ENCODE data around the gene DSCAM.

DSCAM gene

DNA sequence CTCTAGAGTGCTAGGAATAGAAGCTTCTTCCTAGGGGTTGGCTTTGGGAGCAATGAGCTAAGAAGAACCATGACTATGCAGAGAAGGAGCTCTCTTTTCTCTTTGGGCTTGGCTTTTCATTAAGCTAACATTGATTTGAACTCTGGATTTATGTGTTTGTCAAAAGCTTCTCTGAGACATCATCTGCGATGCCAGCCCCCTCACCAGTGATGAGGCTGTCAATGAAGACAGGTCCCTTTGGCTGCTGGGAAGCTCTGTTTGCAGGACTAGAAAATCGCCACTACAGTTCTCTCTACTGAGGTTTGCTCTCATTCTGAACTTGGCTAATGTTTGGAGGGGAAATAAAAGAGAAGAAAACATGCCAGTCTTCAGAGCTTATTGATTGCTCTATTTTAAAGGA, 794.7 kb downstream of the DSCAM start:
- TF ChIP-seq EGR1 (IDR thresholded peaks at IDR 0.05), result no peak
- TF ChIP-seq TEAD4 (IDR thresholded peaks at IDR 0.05), result no peak
- TF ChIP-seq EP300 (IDR thresholded peaks at IDR 0.05; ENCODE audit: borderline replicate concordance), result no peak
- TF ChIP-seq YY1 (IDR thresholded peaks at IDR 0.05; ENCODE audit: low read depth), result no peak

DNA sequence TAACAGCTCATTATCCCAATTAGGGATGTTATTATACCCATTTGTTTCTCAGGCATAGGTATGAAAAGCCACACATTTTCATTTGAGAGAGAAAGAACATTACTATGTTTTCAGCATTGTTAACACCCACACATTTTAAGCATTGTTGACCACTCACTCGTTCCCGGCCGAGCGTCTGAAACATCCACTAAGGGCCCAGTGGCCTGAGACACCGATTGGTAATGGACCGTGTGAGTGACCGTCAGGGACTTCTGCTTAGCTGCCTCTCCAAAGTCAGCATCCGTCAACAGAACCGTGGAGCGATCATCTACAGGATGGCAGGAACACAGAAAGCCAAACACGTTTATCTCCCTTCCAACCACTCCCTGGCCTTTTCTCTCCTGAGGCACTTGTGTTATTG, 795.2 kb downstream of the DSCAM start:
- TF ChIP-seq RAD21 (IDR thresholded peaks at IDR 0.05; ENCODE audit: low read depth), result no peak
- TF ChIP-seq, protein P1, sequence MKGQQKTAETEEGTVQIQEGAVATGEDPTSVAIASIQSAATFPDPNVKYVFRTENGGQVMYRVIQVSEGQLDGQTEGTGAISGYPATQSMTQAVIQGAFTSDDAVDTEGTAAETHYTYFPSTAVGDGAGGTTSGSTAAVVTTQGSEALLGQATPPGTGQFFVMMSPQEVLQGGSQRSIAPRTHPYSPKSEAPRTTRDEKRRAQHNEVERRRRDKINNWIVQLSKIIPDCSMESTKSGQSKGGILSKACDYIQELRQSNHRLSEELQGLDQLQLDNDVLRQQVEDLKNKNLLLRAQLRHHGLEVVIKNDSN (IDR thresholded peaks at IDR 0.05), result no peak
- no peak for TF ChIP-seq EGR1 (IDR thresholded peaks at IDR 0.05)
- TF ChIP-seq CEBPB (IDR thresholded peaks at IDR 0.05), result no peak
- TF ChIP-seq, protein P2, sequence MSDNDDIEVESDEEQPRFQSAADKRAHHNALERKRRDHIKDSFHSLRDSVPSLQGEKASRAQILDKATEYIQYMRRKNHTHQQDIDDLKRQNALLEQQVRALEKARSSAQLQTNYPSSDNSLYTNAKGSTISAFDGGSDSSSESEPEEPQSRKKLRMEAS (IDR thresholded peaks at IDR 0.05), result no peak
- TF ChIP-seq ZBTB7A (IDR thresholded peaks at IDR 0.05; ENCODE audit: low read depth), result no peak
- TF ChIP-seq TCF12 (IDR thresholded peaks at IDR 0.05; ENCODE audit: low read depth), result no peak
- no peak for TF ChIP-seq TAF1 (IDR thresholded peaks at IDR 0.05; ENCODE audit: low read depth)
- no peak for TF ChIP-seq TEAD4 (IDR thresholded peaks at IDR 0.05)
- TF ChIP-seq FOXM1 (IDR thresholded peaks at IDR 0.05; ENCODE audit: borderline replicate concordance, low read depth), result no peak
- TF ChIP-seq CREB1 (IDR thresholded peaks at IDR 0.05; ENCODE audit: low read depth), result no peak

DNA sequence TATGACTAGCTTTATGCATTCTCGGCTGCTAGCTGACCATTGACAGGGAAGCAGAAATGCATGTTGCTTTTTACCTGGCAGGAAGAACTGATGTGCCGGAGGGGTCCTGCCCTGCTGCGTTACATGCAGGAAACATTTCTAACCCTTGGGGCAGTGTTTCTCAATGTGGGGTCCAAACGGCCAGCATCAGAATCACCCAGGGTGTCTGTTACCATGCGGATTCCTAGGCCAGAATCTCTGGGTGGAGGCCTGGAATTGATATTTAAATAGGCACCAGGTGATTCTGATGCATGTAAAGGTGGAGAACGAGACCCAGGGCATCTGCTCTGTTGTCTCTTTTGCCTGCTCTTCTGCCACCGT, 797.0 kb downstream of the DSCAM start:
- TF ChIP-seq, protein P1 (IDR thresholded peaks at IDR 0.05), result no peak
- TF ChIP-seq TCF12 (IDR thresholded peaks at IDR 0.05; ENCODE audit: low read depth), result no peak
- no peak for TF ChIP-seq NFIC (IDR thresholded peaks at IDR 0.05)
- TF ChIP-seq CREB1 (IDR thresholded peaks at IDR 0.05; ENCODE audit: low read depth), result no peak
- TF ChIP-seq FOXM1 (IDR thresholded peaks at IDR 0.05; ENCODE audit: borderline replicate concordance, low read depth), result no peak
- TF ChIP-seq TAF1 (IDR thresholded peaks at IDR 0.05; ENCODE audit: low read depth), result no peak
- TF ChIP-seq EGR1 (IDR thresholded peaks at IDR 0.05), result no peak
- no peak for TF ChIP-seq TEAD4 (IDR thresholded peaks at IDR 0.05)
- TF ChIP-seq, protein P3, sequence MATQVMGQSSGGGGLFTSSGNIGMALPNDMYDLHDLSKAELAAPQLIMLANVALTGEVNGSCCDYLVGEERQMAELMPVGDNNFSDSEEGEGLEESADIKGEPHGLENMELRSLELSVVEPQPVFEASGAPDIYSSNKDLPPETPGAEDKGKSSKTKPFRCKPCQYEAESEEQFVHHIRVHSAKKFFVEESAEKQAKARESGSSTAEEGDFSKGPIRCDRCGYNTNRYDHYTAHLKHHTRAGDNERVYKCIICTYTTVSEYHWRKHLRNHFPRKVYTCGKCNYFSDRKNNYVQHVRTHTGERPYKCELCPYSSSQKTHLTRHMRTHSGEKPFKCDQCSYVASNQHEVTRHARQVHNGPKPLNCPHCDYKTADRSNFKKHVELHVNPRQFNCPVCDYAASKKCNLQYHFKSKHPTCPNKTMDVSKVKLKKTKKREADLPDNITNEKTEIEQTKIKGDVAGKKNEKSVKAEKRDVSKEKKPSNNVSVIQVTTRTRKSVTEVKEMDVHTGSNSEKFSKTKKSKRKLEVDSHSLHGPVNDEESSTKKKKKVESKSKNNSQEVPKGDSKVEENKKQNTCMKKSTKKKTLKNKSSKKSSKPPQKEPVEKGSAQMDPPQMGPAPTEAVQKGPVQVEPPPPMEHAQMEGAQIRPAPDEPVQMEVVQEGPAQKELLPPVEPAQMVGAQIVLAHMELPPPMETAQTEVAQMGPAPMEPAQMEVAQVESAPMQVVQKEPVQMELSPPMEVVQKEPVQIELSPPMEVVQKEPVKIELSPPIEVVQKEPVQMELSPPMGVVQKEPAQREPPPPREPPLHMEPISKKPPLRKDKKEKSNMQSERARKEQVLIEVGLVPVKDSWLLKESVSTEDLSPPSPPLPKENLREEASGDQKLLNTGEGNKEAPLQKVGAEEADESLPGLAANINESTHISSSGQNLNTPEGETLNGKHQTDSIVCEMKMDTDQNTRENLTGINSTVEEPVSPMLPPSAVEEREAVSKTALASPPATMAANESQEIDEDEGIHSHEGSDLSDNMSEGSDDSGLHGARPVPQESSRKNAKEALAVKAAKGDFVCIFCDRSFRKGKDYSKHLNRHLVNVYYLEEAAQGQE (IDR thresholded peaks at IDR 0.05; ENCODE audit: low read depth), result no peak
- no peak for TF ChIP-seq YY1 (IDR thresholded peaks at IDR 0.05; ENCODE audit: low read depth)
- TF ChIP-seq RAD21 (IDR thresholded peaks at IDR 0.05; ENCODE audit: low read depth), result no peak
- TF ChIP-seq CEBPB (IDR thresholded peaks at IDR 0.05), result no peak
- TF ChIP-seq ZBTB7A (IDR thresholded peaks at IDR 0.05; ENCODE audit: low read depth), result no peak
- TF ChIP-seq, protein P2 (IDR thresholded peaks at IDR 0.05), result no peak
- no peak for TF ChIP-seq EP300 (IDR thresholded peaks at IDR 0.05; ENCODE audit: borderline replicate concordance)

DNA sequence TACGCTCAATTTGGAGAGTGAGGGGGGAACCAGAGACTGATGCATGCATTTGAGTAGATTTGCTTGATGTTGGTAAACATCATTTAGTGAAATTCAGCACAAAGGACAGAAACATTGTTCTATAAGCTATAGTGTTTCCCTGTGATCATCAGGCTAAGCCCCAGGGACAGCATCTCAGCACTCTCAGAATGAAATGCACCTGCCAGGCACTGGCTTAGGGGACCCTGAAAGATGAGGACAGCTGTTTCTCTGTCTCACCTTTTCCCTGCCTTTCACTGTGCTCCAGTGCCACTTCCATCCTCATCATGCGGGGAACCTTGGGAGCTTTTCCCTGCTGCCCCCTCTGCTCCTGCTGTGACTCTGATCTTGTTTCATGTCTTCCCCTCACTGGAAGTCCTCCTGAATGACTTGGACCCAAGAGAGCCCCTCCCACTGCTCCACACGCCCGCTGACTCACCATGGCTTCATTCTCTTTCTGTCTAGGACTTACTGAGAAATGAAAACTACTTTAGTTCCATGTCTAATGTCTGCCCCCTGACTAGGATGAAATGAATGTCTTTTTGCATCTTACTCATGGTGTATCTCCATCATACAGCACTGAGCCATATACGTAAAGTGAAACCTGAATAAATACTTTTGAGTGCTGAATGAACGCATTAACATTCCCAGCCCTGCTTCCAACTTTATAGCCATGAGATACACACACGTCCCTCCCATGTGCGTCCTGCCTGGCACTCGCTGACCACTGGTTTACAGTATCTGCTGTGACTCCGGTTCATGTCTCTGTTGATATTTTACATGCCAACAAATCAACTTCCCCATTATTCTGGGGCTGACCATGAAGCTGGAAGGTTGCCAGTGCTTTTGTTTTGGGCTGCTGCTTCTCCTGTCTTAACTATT, 797.7 kb downstream of the DSCAM start:
- no peak for TF ChIP-seq TCF12 (IDR thresholded peaks at IDR 0.05; ENCODE audit: low read depth)
- TF ChIP-seq, protein P3 (IDR thresholded peaks at IDR 0.05; ENCODE audit: low read depth), result peak; percentile 62
- TF ChIP-seq TAF1 (IDR thresholded peaks at IDR 0.05; ENCODE audit: low read depth), result no peak
- TF ChIP-seq NFIC (IDR thresholded peaks at IDR 0.05), result no peak
- no peak for TF ChIP-seq EGR1 (IDR thresholded peaks at IDR 0.05)

DNA sequence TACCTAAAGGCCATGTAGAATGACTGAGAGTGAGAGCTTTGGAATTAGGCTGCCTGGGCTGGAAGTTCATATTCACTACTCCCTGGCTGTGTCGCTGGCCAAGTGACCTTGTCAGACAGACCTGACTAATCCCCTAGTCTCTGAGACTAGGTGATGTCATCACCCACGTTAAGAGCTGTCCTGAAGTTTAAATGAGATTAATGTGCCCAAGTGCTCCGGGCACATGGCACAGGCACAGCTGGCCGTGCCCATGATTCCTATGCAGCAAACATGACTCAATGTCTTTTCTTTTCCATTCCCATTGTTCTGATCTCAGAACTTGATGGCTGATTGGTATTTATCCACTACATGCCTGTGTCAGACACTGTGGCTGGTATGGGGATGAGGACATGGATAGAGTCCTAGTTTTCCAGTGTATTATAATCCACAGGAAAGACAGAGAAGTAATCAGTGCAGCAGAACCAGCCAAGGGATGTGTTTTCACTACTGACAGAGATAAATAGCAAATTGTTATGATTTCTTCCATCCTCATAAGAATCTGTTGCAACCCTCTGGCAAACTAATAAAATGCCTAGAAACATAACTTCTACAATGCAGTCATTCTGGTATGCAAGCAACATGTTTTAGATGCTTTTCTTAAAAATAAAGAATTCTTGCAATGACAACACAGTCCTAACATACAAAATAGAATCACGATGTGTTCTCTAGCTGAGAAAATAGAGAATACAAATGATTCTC, 798.8 kb downstream of the DSCAM start:
- TF ChIP-seq TEAD4 (IDR thresholded peaks at IDR 0.05) (no peak), RAD21 (IDR thresholded peaks at IDR 0.05; ENCODE audit: low read depth) (no peak), TCF12 (IDR thresholded peaks at IDR 0.05; ENCODE audit: low read depth) (no peak), NFIC (IDR thresholded peaks at IDR 0.05) (no peak), CEBPB (IDR thresholded peaks at IDR 0.05) (no peak), TAF1 (IDR thresholded peaks at IDR 0.05; ENCODE audit: low read depth) (no peak), YY1 (IDR thresholded peaks at IDR 0.05; ENCODE audit: low read depth) (no peak), CREB1 (IDR thresholded peaks at IDR 0.05; ENCODE audit: low read depth) (no peak), FOXM1 (IDR thresholded peaks at IDR 0.05; ENCODE audit: borderline replicate concordance, low read depth) (no peak)
- TF ChIP-seq, protein P2 (IDR thresholded peaks at IDR 0.05), result no peak
- TF ChIP-seq, protein P1 (IDR thresholded peaks at IDR 0.05), result no peak
- TF ChIP-seq, protein P3 (IDR thresholded peaks at IDR 0.05; ENCODE audit: low read depth), result no peak

All from Ishikawa (cell line).